IMR-90 (cell line): ENCODE data around the gene AGPAT3. TPM values are rescaled to one million over a fixed set of nuclear protein-coding genes. Genes with fewer than 3 reads are reported as not detected.

Experiments used
- ATAC-seq: fragments of 200-7000 bp; cut with Tn5 transposase; 2 replicates; pipeline ENCODE4 v1.9.1; 2020; ENCODE audit warnings: low read depth, mild to moderate bottlenecking, moderate library complexity
- BruUV-seq: library from RNA; stranded (reverse); fragments of 400-500 nt; replicated peaks from 2 replicates; lab custom pipeline; 2021; lab: Mats Ljungman, UMichigan
- CTCF ChIA-PET: fragments of 300-600 bp; formaldehyde crosslinking; extraction: SDS; loops from one replicate; lab custom pipeline; 2021; ENCODE audit warnings: antibody characterized with exemption; lab: Yijun Ruan, JAX
- POLR2A ChIA-PET: fragments of 300-600 bp; sonication (Branson Sonifier 250); formaldehyde crosslinking; loops from one replicate; lab custom pipeline; 2022; ENCODE audit warnings: antibody characterized with exemption; ENCODE audit not compliant: unreplicated experiment; lab: Charles Lee
- DNase-seq: peaks from one replicate; pipeline ENCODE4 v3.0.0; 2013
- H2AFZ ChIP-seq: replicated peaks from 2 replicates; pipeline ENCODE3; 2013; ENCODE audit warnings: low read length, mild to moderate bottlenecking; ENCODE audit not compliant: poor library complexity
- H2AK5ac ChIP-seq: 2 replicates; pipeline ENCODE4 v1.6.1; 2013; ENCODE audit warnings: low read depth, low read length, inconsistent platforms
- H2AK9ac ChIP-seq: replicated peaks from 2 replicates; pipeline ENCODE3; 2013; ENCODE audit warnings: mild to moderate bottlenecking, low read depth, low read length, moderate library complexity; ENCODE audit not compliant: poor library complexity
- H2BK120ac ChIP-seq: 2 replicates; pipeline ENCODE4 v1.6.1; 2013; ENCODE audit warnings: low read depth, low read length, inconsistent platforms
- H2BK15ac ChIP-seq: 3 replicates; pipeline ENCODE4 v1.6.1; 2013; ENCODE audit warnings: low read depth, low read length, inconsistent platforms
- H2BK20ac ChIP-seq: 2 replicates; pipeline ENCODE4 v1.6.1; 2013; ENCODE audit warnings: low read depth, mild to moderate bottlenecking, inconsistent platforms, low read length, moderate library complexity
- H2BK5ac ChIP-seq: 2 replicates; pipeline ENCODE4 v1.6.1; 2013; ENCODE audit warnings: mild to moderate bottlenecking, low read depth, low read length, inconsistent platforms; ENCODE audit not compliant: poor library complexity, severe bottlenecking
- H3K14ac ChIP-seq: replicated peaks from 2 replicates; pipeline ENCODE4 v1.6.1; 2013; ENCODE audit warnings: low read depth, low read length, inconsistent platforms
- H3K18ac ChIP-seq: 2 replicates; pipeline ENCODE4 v1.6.1; 2013; ENCODE audit warnings: low read depth, low read length, control low read depth
- H3K23ac ChIP-seq: 2 replicates; pipeline ENCODE4 v1.6.1; 2013; ENCODE audit warnings: low read depth, low read length, inconsistent platforms
- H3K27ac ChIP-seq: 2 replicates; pipeline ENCODE4 v1.5.1; 2013; ENCODE audit warnings: mild to moderate bottlenecking, control low read depth, low read length; ENCODE audit not compliant: insufficient read depth
- H3K27me3 ChIP-seq: 2 replicates; pipeline ENCODE4 v1.6.1; 2013; ENCODE audit warnings: low read length; ENCODE audit not compliant: control insufficient read depth, insufficient read depth
- H3K36me3 ChIP-seq: 2 replicates; pipeline ENCODE4 v1.6.1; 2013; ENCODE audit warnings: low read length, mixed read lengths; ENCODE audit not compliant: control insufficient read depth, insufficient read depth
- H3K4ac ChIP-seq: 2 replicates; pipeline ENCODE4 v1.6.1; 2013; ENCODE audit warnings: low read depth, low read length, inconsistent platforms
- H3K4me1 ChIP-seq: 2 replicates; pipeline ENCODE4 v1.6.1; 2013; ENCODE audit warnings: low read length, mixed read lengths; ENCODE audit not compliant: control insufficient read depth, insufficient read depth
- H3K4me2 ChIP-seq: 2 replicates; pipeline ENCODE4 v1.6.1; 2013; ENCODE audit warnings: low read depth, mild to moderate bottlenecking, control low read depth, low read length, moderate library complexity
- H3K4me3 ChIP-seq: 2 replicates; pipeline ENCODE4 v1.5.1; 2013; ENCODE audit warnings: low read depth, mild to moderate bottlenecking, control low read depth, low read length, moderate library complexity; ENCODE audit not compliant: insufficient read depth
- H3K56ac ChIP-seq: 2 replicates; pipeline ENCODE4 v1.6.1; 2013; ENCODE audit warnings: low read length, inconsistent platforms; ENCODE audit not compliant: insufficient read depth; ENCODE audit errors: extremely low read depth
- H3K79me1 ChIP-seq, 2 experiments: 2 replicates each; pipeline ENCODE4 v1.6.1; 2013; ENCODE audit warnings: low read length in 2 of 2, inconsistent platforms in 1 of 2, low read depth in 1 of 2
- H3K9ac ChIP-seq: 2 replicates; pipeline ENCODE4 v1.6.1; 2013; ENCODE audit warnings: low read depth, low read length, control low read depth
- H3K9me1 ChIP-seq: 2 replicates; pipeline ENCODE4 v1.6.1; 2013; ENCODE audit warnings: low read length, inconsistent platforms; ENCODE audit not compliant: insufficient read depth
- H3K9me3 ChIP-seq: 2 replicates; pipeline ENCODE4 v1.6.1; 2013; ENCODE audit warnings: low read length; ENCODE audit not compliant: control insufficient read depth, insufficient read depth
- H4K20me1 ChIP-seq: 2 replicates; pipeline ENCODE4 v1.6.1; 2013; ENCODE audit warnings: low read length, inconsistent platforms; ENCODE audit not compliant: insufficient read depth
- H4K5ac ChIP-seq: 2 replicates; pipeline ENCODE4 v1.6.1; 2013; ENCODE audit warnings: mild to moderate bottlenecking, low read depth, low read length, control low read depth
- H4K8ac ChIP-seq, 2 experiments: 2 replicates each; pipeline ENCODE4 v1.6.1; 2013; ENCODE audit warnings: low read depth in 2 of 2, low read length in 2 of 2, control low read depth in 1 of 2, inconsistent platforms in 1 of 2
- H4K91ac ChIP-seq: 2 replicates; pipeline ENCODE4 v1.6.1; 2013; ENCODE audit warnings: low read depth, low read length, inconsistent platforms; ENCODE audit not compliant: insufficient read depth
- BHLHE40 ChIP-seq: fragments of 150-350 bp; IDR thresholded peaks from 2 replicates; pipeline ENCODE4 v1.6.1; 2016; ENCODE audit warnings: mild to moderate bottlenecking, low read depth, low read length
- CEBPB ChIP-seq: IDR thresholded peaks from 2 replicates; pipeline ENCODE4 v1.6.1; 2012; ENCODE audit warnings: low read depth, low read length, improper control_type of control experiment
- CHD1 ChIP-seq: IDR thresholded peaks from 2 replicates; pipeline ENCODE4 v1.6.1; 2012; ENCODE audit warnings: low read depth, low read length, improper control_type of control experiment
- CTCF ChIP-seq: conservative IDR thresholded peaks from 2 replicates; pipeline ENCODE4 v1.5.1; 2012; ENCODE audit warnings: mild to moderate bottlenecking, low read depth, low read length, improper control_type of control experiment
- ELK1 ChIP-seq: fragments of 150-350 bp; IDR thresholded peaks from 2 replicates; pipeline ENCODE4 v1.6.1; 2016; ENCODE audit warnings: low read depth, mild to moderate bottlenecking, low read length, moderate library complexity, borderline replicate concordance
- FOS ChIP-seq: fragments of 150-350 bp; IDR thresholded peaks from 2 replicates; pipeline ENCODE4 v1.6.1; 2016; ENCODE audit warnings: low read depth, low read length
- MAFK ChIP-seq: IDR thresholded peaks from 2 replicates; pipeline ENCODE4 v1.6.1; 2012; ENCODE audit warnings: low read depth, low read length, improper control_type of control experiment
- MAZ ChIP-seq: IDR thresholded peaks from 2 replicates; pipeline ENCODE4 v1.6.1; 2012; ENCODE audit warnings: low read depth, mild to moderate bottlenecking, low read length, improper control_type of control experiment, moderate library complexity, borderline replicate concordance
- MXI1 ChIP-seq: IDR thresholded peaks from 2 replicates; pipeline ENCODE4 v1.6.1; 2012; ENCODE audit warnings: low read depth, mild to moderate bottlenecking, low read length, moderate library complexity, borderline replicate concordance
- NFE2L2 ChIP-seq: fragments of 150-350 bp; IDR thresholded peaks from 2 replicates; pipeline ENCODE4 v1.6.1; 2016; ENCODE audit warnings: low read depth, mild to moderate bottlenecking, low read length
- POLR2A ChIP-seq: IDR thresholded peaks from 2 replicates; pipeline ENCODE4 v1.6.1; 2012; ENCODE audit warnings: mild to moderate bottlenecking, low read depth, low read length
- RAD21 ChIP-seq: IDR thresholded peaks from 2 replicates; pipeline ENCODE4 v1.6.1; 2012; ENCODE audit warnings: low read length, improper control_type of control experiment
- RCOR1 ChIP-seq: IDR thresholded peaks from 2 replicates; pipeline ENCODE4 v1.6.1; 2012; ENCODE audit warnings: mild to moderate bottlenecking, low read length, improper control_type of control experiment; ENCODE audit not compliant: insufficient replicate concordance
- RFX5 ChIP-seq: IDR thresholded peaks from 2 replicates; pipeline ENCODE4 v1.8.0; 2012; ENCODE audit warnings: low read depth, mild to moderate bottlenecking, low read length, moderate library complexity
- SMC3 ChIP-seq: fragments of 150-350 bp; IDR thresholded peaks from 2 replicates; pipeline ENCODE4 v1.6.1; 2016; ENCODE audit warnings: low read depth, mild to moderate bottlenecking, antibody characterized with exemption, low read length, moderate library complexity
- USF2 ChIP-seq: fragments of 150-350 bp; IDR thresholded peaks from 2 replicates; pipeline ENCODE4 v1.6.1; 2017; ENCODE audit warnings: mild to moderate bottlenecking, antibody characterized with exemption, low read length, low read depth
- WGBS, 2 experiments: methylation state at CpG; one replicate each; pipeline versions ENCODE4 v1.1.5 to v1.1.7; 2013; ENCODE audit warnings: missing lambda C conversion rate in 2 of 2; ENCODE audit not compliant: insufficient read length in 1 of 2; ENCODE audit errors: extremely low coverage in 2 of 2; 5-methylcytosine and 5-hydroxymethylcytosine counted together
- dilution Hi-C: fragments of 300-500 bp; cut with HindIII; formaldehyde crosslinking; loops from one replicate; pipeline ENCODE4 v1.14.3; 2018; ENCODE audit warnings: low sequenced_read_pairs; ENCODE audit not compliant: unreplicated experiment
- in situ Hi-C: fragments of 300-500 bp; cut with MboI; formaldehyde crosslinking; loops from 3 replicates; pipeline ENCODE4 v1.14.3; 2019; ENCODE audit warnings: low sequenced_read_pairs, inconsistent platforms, mixed read lengths
- intact Hi-C: fragments of 100-400 bp; cut with micrococcal nuclease; formaldehyde crosslinking; loops from 2 replicates; pipeline ENCODE4 v1.10.0; 2022
- polyA plus RNA-seq, 3 experiments: library from polyadenylated mRNA; depleted of rRNA; stranded (reverse); fragments of >200 nt; gene quantifications; 2 replicates each; pipeline ENCODE4 v1.2.3, GENCODE V29; 2012; ENCODE audit warnings: low replicate concordance in 1 of 3
- total RNA-seq: library from RNA; depleted of rRNA; stranded (reverse); fragments of >200 nt; gene quantifications from 2 replicates; pipeline ENCODE4 v1.2.3, GENCODE V29; 2012

AGPAT3 gene
- total and polyA plus RNA-seq, 2 of the 4 experiments (the other 2 are of a cell fraction) = 27.1 to 38.7 TPM

- no peak overlapping the region for H3K4me2 ChIP-seq
- no peak overlapping the region for H4K5ac ChIP-seq
- peaks cover 65% of the 10 kb centered on the region for H4K20me1 ChIP-seq
- H3K56ac ChIP-seq = no peak overlapping the region
- no peak overlapping the region for H2BK120ac ChIP-seq
- dilution Hi-C loops = no loop called here
- no peak overlapping the region for H3K4me3 ChIP-seq
- no peak overlapping the region for H4K91ac ChIP-seq
- no peak overlapping the region for H3K27ac ChIP-seq
- H3K14ac ChIP-seq = no peak overlapping the region
- ATAC-seq (no peak), DNase-seq (no peak)
- no peak overlapping the region for H2AK9ac ChIP-seq
- intact Hi-C loops = no loop called here
- H3K9me3 ChIP-seq = peaks cover 2% of the 10 kb centered on the region; the same call in 1 of the 2 replicates
- H2AK5ac ChIP-seq = no peak overlapping the region
- no peak overlapping the region for H2BK15ac ChIP-seq
- no TSS peak for BruUV-seq
- no peak overlapping the region for H3K9ac ChIP-seq
- H2AFZ ChIP-seq = no peak overlapping the region
- 99% methylated on average over 8 of the region's 9 CpGs; no CpG with 5 or more reads in 1 of the 2 experiments for WGBS, 2 experiments
- H4K8ac ChIP-seq = no peak overlapping the region
- H2BK20ac ChIP-seq = no peak overlapping the region
- no peak overlapping the region for H2BK5ac ChIP-seq
- ChIA-PET CTCF (no interaction called here), POLR2A (no interaction called here)
- no peak overlapping the region for H3K4ac ChIP-seq
- TF ChIP-seq CEBPB (no peak), CHD1 (no peak), NFE2L2 (no peak), FOS (no peak), SMC3 (no peak), CTCF (no peak), RAD21 (no peak), BHLHE40 (no peak), RCOR1 (no peak), USF2 (no peak), RFX5 (no peak), ELK1 (no peak), MAFK (no peak), POLR2A (no peak), MAZ (no peak), MXI1 (no peak)
- peaks cover 6% of the 10 kb centered on the region; the same call in 1 of the 2 replicates for H3K9me1 ChIP-seq
- in situ Hi-C loops = no loop called here
- no peaks in the 10 kb centered on the region for H3K27me3 ChIP-seq
- H3K23ac ChIP-seq = no peak overlapping the region
- H3K18ac ChIP-seq = no peak overlapping the region
- H3K36me3 ChIP-seq = peaks cover 2% of the 10 kb centered on the region; the same call in 1 of the 2 replicates
- H3K4me1 ChIP-seq = peaks cover 4% of the 10 kb centered on the region; the same call in 1 of the 2 replicates
- peaks cover 20 to 72% of the 10 kb centered on the region in 2 experiments for H3K79me1 ChIP-seq
Measured at GRCh38 chr21:43912500-43912899, 47.5 kb downstream of the AGPAT3 start.
